Measurements from ENCODE around the gene PRLR.

The PRLR gene

GRCh38 chr5:35004771-35005170 lies 225.5 kb downstream of the PRLR start:
- ATAC-seq, result no peak
- TF ChIP-seq ARNTL (CRISPR knock-in tag; IDR thresholded peaks at IDR 0.05; ENCODE audit: borderline replicate concordance, low read depth) (no peak), ISL1 (CRISPR knock-in tag; IDR thresholded peaks at IDR 0.05) (no peak), CSDC2 (CRISPR knock-in tag; IDR thresholded peaks at IDR 0.05) (no peak)

GRCh38 chr5:35004200-35004599 lies 226.1 kb downstream of the PRLR start:
- TF ChIP-seq CSDC2 (CRISPR knock-in tag; IDR thresholded peaks at IDR 0.05) (no peak), ZNF8 (CRISPR knock-in tag; IDR thresholded peaks at IDR 0.05) (no peak), ZFP3 (CRISPR knock-in tag; IDR thresholded peaks at IDR 0.05) (no peak), POU6F1 (CRISPR knock-in tag; IDR thresholded peaks at IDR 0.05; ENCODE audit: borderline replicate concordance, low read depth) (no peak), CSRNP3 (CRISPR knock-in tag; IDR thresholded peaks at IDR 0.05) (no peak), PATZ1 (CRISPR knock-in tag; IDR thresholded peaks at IDR 0.05; ENCODE audit: borderline replicate concordance) (no peak), ZFP30 (CRISPR knock-in tag; IDR thresholded peaks at IDR 0.05) (no peak), ZNF565 (CRISPR knock-in tag; conservative IDR thresholded peaks at IDR 0.05; ENCODE audit: low read depth) (no peak)
- ATAC-seq, result no peak

- ATAC-seq, result peak; percentile 93
- TF ChIP-seq CSDC2 (CRISPR knock-in tag; IDR thresholded peaks at IDR 0.05), result no peak
- TF ChIP-seq ZFP30 (CRISPR knock-in tag; IDR thresholded peaks at IDR 0.05), result peak; percentile 94
- TF ChIP-seq TCF4 (CRISPR knock-in tag; IDR thresholded peaks at IDR 0.05; ENCODE audit: borderline replicate concordance), result no peak
- no peak for TF ChIP-seq PPARA (CRISPR knock-in tag; IDR thresholded peaks at IDR 0.05; ENCODE audit: borderline replicate concordance)
- no peak for TF ChIP-seq ZNF70 (CRISPR knock-in tag; IDR thresholded peaks at IDR 0.05)
- no peak for TF ChIP-seq POU6F1 (CRISPR knock-in tag; IDR thresholded peaks at IDR 0.05; ENCODE audit: borderline replicate concordance, low read depth)
These were observed 227.0 kb downstream of the PRLR start for GRCh38 chr5:35003018-35003957.

GRCh38 chr5:35002459-35002858 lies 227.8 kb downstream of the PRLR start:
- ATAC-seq, result no peak
- TF ChIP-seq TOX (CRISPR knock-in tag; IDR thresholded peaks at IDR 0.05; ENCODE audit: borderline replicate concordance) (no peak), ARNTL (CRISPR knock-in tag; IDR thresholded peaks at IDR 0.05; ENCODE audit: borderline replicate concordance, low read depth) (no peak), ISL1 (CRISPR knock-in tag; IDR thresholded peaks at IDR 0.05) (no peak), ZNF70 (CRISPR knock-in tag; IDR thresholded peaks at IDR 0.05) (no peak), PATZ1 (CRISPR knock-in tag; IDR thresholded peaks at IDR 0.05; ENCODE audit: borderline replicate concordance) (no peak), POU6F1 (CRISPR knock-in tag; IDR thresholded peaks at IDR 0.05; ENCODE audit: borderline replicate concordance, low read depth) (no peak), CSDC2 (CRISPR knock-in tag; IDR thresholded peaks at IDR 0.05) (no peak), ZNF8 (CRISPR knock-in tag; IDR thresholded peaks at IDR 0.05) (no peak), PPARA (CRISPR knock-in tag; IDR thresholded peaks at IDR 0.05; ENCODE audit: borderline replicate concordance) (no peak), CREB5 (CRISPR knock-in tag; IDR thresholded peaks at IDR 0.05; ENCODE audit: low read depth) (no peak), SNAI2 (CRISPR knock-in tag; IDR thresholded peaks at IDR 0.05) (no peak), ZNF565 (CRISPR knock-in tag; conservative IDR thresholded peaks at IDR 0.05; ENCODE audit: low read depth) (no peak), OSR1 (CRISPR knock-in tag; IDR thresholded peaks at IDR 0.05) (no peak), ZFP30 (CRISPR knock-in tag; IDR thresholded peaks at IDR 0.05) (no peak), TCF4 (CRISPR knock-in tag; IDR thresholded peaks at IDR 0.05; ENCODE audit: borderline replicate concordance) (no peak)

Data from SK-N-SH treated with all-trans-retinoic acid at 6 μM for 48 hours (cell line).